C4-2B (cell line): Measurements from ENCODE around the gene LRP1B.

Experiments
- H3K27ac ChIP-seq: fragments of 450-650 bp; 2 replicates; pipeline ENCODE4 v1.5.1; 2017
- CTCF ChIP-seq: fragments of 450-650 bp; conservative IDR thresholded peaks from 2 replicates; pipeline ENCODE4 v1.5.1; 2017; ENCODE audit warnings: mild to moderate bottlenecking
- ZFX ChIP-seq: fragments of 450-650 bp; IDR thresholded peaks from 2 replicates; pipeline ENCODE4 v1.6.1; 2017

LRP1B gene

GRCh38 chr2:140383781-140384180 lies 1747.0 kb downstream of the LRP1B start:
- H3K27ac ChIP-seq = no peak overlapping the region
- no peak for TF ChIP-seq ZFX
- TF ChIP-seq CTCF = no peak

- TF ChIP-seq CTCF (no peak), ZFX (no peak)
Observed at GRCh38 chr2:140376686-140377085, 1754.1 kb downstream of the LRP1B start.

DNA sequence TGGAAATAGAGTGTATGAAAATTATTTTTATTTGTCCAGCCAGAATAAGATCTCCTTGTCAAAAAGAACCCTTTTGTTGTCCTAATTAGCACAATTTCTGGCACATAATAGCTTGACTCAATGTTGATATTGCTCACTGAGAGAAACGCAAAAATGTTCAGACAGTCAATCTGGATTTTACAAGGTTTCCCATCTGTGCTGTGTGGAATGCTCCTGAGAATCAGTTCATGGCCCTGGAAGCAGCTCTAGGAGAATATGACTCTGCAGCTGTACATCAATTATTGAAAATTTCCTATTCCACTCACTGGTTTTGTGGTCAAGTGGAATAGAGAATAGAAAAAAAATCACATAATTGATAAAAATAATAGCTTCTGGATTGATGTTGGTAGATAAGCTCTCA lies 1767.7 kb downstream of the LRP1B start:
- H3K27ac ChIP-seq = no peak overlapping the region
- TF ChIP-seq ZFX (no peak), CTCF (no peak)

More at GRCh38 chr2:140376686-140377085, 1754.1 kb downstream of the LRP1B start:
- H3K27ac ChIP-seq = no peak overlapping the region

DNA sequence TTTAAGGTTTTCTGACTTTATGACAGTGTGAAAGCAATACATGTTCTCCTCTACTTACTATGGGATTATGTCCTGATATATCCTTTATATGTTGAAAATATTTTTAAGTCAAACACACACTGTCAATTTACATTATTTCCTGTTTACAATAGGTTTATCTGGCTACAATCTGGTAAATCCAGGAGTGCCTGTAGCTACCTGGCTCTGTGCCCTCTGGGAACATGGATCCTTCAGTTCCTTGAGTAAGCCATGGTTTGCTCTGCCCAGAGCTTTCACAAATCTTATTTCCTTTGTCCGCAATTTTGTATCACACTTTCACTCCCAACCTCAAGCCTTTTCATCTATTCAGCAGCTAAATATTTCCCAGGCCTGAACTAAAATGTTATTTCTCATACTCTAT lies 1768.5 kb downstream of the LRP1B start:
- TF ChIP-seq CTCF = no peak
- no peak for TF ChIP-seq ZFX

GRCh38 chr2:140359056-140359771 lies 1771.6 kb downstream of the LRP1B start:
- TF ChIP-seq CTCF = no peak
- no peak overlapping the region for H3K27ac ChIP-seq

More for the DNA sequence above, 1768.5 kb downstream of the LRP1B start:
- H3K27ac ChIP-seq = no peak overlapping the region

DNA sequence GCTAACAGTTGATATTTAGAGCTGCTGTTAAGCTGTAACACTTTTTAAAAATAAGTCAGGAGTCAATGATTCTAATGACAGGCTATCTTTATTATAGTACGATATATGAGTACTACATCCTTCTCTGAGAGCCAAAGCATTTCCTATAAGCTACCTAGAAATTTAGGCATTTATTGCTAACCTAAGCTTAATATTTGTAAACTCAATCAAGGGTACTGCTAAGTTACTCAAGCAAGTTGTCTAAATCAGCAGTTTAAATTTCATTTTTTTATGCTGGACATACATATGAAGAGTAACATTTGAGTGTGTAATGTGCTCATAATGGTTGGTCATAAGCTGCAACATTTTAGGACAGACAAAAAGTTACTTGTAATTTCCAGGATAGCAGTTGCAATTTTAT lies 1774.1 kb downstream of the LRP1B start:
- H3K27ac ChIP-seq = no peak overlapping the region
- TF ChIP-seq ZFX = no peak
- TF ChIP-seq CTCF = no peak

DNA sequence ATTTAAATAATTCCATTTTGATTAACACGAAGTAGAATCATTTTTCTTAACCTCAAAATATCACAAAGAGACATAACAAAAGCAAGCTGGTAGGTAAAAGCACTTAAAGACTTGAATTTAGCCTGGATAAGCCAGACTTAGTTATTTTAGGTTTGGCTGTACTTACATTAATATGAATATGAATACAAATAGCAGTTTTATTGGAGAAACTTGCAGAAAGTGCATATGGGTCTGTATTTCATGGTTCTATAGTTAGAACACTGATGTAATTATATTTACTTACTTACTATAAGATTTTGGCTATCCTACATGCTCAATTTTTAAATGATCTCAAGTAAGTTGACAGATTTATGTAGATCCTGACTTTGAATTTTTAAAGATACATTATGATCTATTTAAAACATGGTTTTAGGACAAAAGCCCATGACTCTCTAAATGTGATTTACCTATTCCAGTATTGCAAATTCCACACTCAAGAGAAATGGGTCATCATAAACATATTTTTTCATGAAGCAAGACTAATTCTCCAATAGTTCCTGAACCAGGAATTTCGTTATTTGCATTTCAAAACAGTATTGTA lies 1775.2 kb downstream of the LRP1B start:
- no peak overlapping the region for H3K27ac ChIP-seq
- no peak for TF ChIP-seq ZFX
- TF ChIP-seq CTCF = no peak
